Ovary (tissue), 9 donors: ENCODE results near the gene KRTAP5-7. TPM values are rescaled to one million over a fixed set of nuclear protein-coding genes. Genes with fewer than 3 reads are reported as not detected.

Experiments used
- DNase-seq, 5 donors: peaks; one replicate each; pipeline ENCODE4 v3.0.0-alpha.2; 2019 to 2020
- H3K27ac ChIP-seq, 2 donors: fragments of 200-600 bp; one replicate each; pipeline versions ENCODE4 v1.5.1 to v1.8.0; 2019 to 2022
- H3K27me3 ChIP-seq: fragments of 200-600 bp; one replicate; pipeline ENCODE4 v1.8.0; 2022
- H3K36me3 ChIP-seq: fragments of 200-600 bp; sonication (generic); one replicate; pipeline ENCODE4 v1.5.1; 2019
- H3K4me1 ChIP-seq: one replicate; pipeline ENCODE4 v1.8.1; 2013; ENCODE audit warnings: mild to moderate bottlenecking, moderate library complexity; ENCODE audit not compliant: insufficient read depth
- H3K4me3 ChIP-seq: fragments of 200-600 bp; sonication (generic); one replicate; pipeline ENCODE4 v1.5.1; 2017
- H3K9me3 ChIP-seq, 2 donors: fragments of 200-600 bp in 1 of 2; sonication (generic) in 1 of 2; one replicate each; pipeline versions ENCODE4 v1.5.1 to v1.8.1; 2013 to 2019; ENCODE audit warnings: mild to moderate bottlenecking in 1 of 2, moderate library complexity in 1 of 2
- EP300 ChIP-seq: sonication (generic); formaldehyde crosslinking; IDR thresholded peaks from one replicate; pipeline ENCODE4 v1.6.1; 2017; ENCODE audit warnings: antibody characterized with exemption
- POLR2A ChIP-seq: fragments of 450-650 bp; IDR thresholded peaks from one replicate; pipeline ENCODE4 v1.6.1; 2017; ENCODE audit warnings: antibody characterized with exemption, mild to moderate bottlenecking, moderate library complexity
- WGBS, 3 donors: extraction: QIAGEN DNeasy Blood & Tissue Kit in 1 of 3; methylation state at CpG; one replicate each; pipeline versions ENCODE4 v1.1.5 to v1.1.7; 2013 to 2017; 5-methylcytosine and 5-hydroxymethylcytosine counted together
- intact Hi-C, 4 donors: fragments of 100-400 bp; cut with DNase I; formaldehyde crosslinking; loops; one replicate each; pipeline versions ENCODE4 v1.11.0 to v1.15.1; 2022 to 2023
- polyA plus RNA-seq, 2 donors: library from polyadenylated mRNA; stranded (reverse); fragments of 200-250 nt in 1 of 2; fragments of 350-450 nt in 1 of 2; fragmentation: Illumina TruSeq in 1 of 2; extraction: RNeasy Lipid Tissue Mini Kit (QIAGEN cat#74804) in 1 of 2; gene quantifications; one replicate each; pipeline ENCODE4 v1.2.3, GENCODE V29; 2013 to 2014
- total RNA-seq, 7 donors: library from RNA; depleted of rRNA in 2 of 7; stranded (reverse); fragments of >200 nt in 2 of 7; fragmentation: NEBNext Ultra II Directional in 3 of 7; extraction: Animal tissue kit (Norgen Biotek cat#: 25700) in 3 of 7; gene quantifications; one replicate each; pipeline versions ENCODE4 v1.1.0 to v1.2.4, GENCODE V29; 2016 to 2023
- TF ChIP-seq, protein P1 (sequence below), 3 donors: fragments of 450-650 bp in 2 of 3; fragments of 200-600 bp in 1 of 3; IDR thresholded peaks; one replicate each; pipeline versions ENCODE4 v1.5.1 to v1.8.0; 2016 to 2022; ENCODE audit warnings: antibody characterized with exemption in 3 of 3, mild to moderate bottlenecking in 1 of 3
- donor health status: DM: no; HTN: no; CAD: no; lungs with moderate emphysema.
- donor health status: DM: no; HTN: no; CAD: no.
- donor health status: Bipolar disorder and iron deficiency.
- donor health status: DM: yes; HTN: yes; CAD: no.
- donor health status: DM: no; HTN: no; CAD: no.
- donor health status: DM: yes; HTN: yes; CAD: no.

The KRTAP5-7 gene
- total and polyA plus RNA-seq, 9 donors: 0.22 to 0.27 (median 0.23) TPM; not detected in 5

DNA sequence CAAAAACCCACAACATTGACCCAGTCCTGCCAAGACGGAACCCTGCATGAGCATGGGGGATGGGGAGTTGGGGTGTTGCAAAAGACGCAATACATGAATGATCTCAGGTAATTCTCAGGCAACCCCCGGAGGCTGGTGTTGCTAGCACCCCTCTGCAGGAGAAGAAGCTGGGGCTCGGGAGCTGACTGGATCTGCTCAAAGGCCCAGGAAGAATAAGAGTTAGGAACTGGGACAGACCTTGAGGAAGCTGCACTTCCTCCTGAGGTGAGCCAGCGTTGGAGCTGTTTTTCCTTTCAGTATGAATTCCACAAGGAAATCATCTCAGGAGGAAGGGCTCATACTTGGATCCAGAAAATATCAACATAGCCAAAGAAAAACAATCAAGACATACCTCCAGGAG is 21.1 kb downstream of the KRTAP5-7 start, which contains the start of gene KRTAP5-9:
Gene KRTAP5-9, plus strand, starts transcription at position 301 of the 400 bp plus-strand sequence. CDS start 238 bp downstream, outside the sequence.
- Histone ChIP-seq H3K4me3 (no peak within 1 kb of the TSS), H3K36me3 (no peaks in the 10 kb centered on the region), H3K4me1 (no peaks in the 10 kb centered on the region), H3K27me3 (no peaks in the 10 kb centered on the region), H3K9me3 (peaks cover 0 to 3% of the 10 kb centered on the region in 2 donors), H3K27ac (no peak within 1 kb of the TSS)
- intact Hi-C loops: no loop called here
- 45 to 60% (median 46%) methylated on average over 5 of the region's 5 CpGs for WGBS, 3 donors
- DNase-seq: no peak
- TF ChIP-seq, protein P1, sequence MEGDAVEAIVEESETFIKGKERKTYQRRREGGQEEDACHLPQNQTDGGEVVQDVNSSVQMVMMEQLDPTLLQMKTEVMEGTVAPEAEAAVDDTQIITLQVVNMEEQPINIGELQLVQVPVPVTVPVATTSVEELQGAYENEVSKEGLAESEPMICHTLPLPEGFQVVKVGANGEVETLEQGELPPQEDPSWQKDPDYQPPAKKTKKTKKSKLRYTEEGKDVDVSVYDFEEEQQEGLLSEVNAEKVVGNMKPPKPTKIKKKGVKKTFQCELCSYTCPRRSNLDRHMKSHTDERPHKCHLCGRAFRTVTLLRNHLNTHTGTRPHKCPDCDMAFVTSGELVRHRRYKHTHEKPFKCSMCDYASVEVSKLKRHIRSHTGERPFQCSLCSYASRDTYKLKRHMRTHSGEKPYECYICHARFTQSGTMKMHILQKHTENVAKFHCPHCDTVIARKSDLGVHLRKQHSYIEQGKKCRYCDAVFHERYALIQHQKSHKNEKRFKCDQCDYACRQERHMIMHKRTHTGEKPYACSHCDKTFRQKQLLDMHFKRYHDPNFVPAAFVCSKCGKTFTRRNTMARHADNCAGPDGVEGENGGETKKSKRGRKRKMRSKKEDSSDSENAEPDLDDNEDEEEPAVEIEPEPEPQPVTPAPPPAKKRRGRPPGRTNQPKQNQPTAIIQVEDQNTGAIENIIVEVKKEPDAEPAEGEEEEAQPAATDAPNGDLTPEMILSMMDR (IDR thresholded peaks at IDR 0.05): no peak
- TF ChIP-seq POLR2A (no peak), EP300 (no peak)

GRCh38 chr11:71548716-71549151 is 21.7 kb downstream of the KRTAP5-7 start:
- Histone ChIP-seq H3K27me3 (no peaks in the 10 kb centered on the region), H3K36me3 (no peaks in the 10 kb centered on the region), H3K4me1 (no peaks in the 10 kb centered on the region), H3K27ac (no peak overlapping the region), H3K9me3 (peaks cover 0 to 3% of the 10 kb centered on the region in 2 donors), H3K4me3 (no peak overlapping the region)
- TF ChIP-seq POLR2A: no peak
- TF ChIP-seq, protein P1 (IDR thresholded peaks at IDR 0.05): no peak
- no peak for TF ChIP-seq EP300
- WGBS, 3 donors: 15 to 20% (median 18%) methylated on average over 5 of the region's 5 CpGs
- intact Hi-C loops: no loop called here
- no peak for DNase-seq

GRCh38 chr11:71551711-71552110 is 24.6 kb downstream of the KRTAP5-7 start:
- Histone ChIP-seq H3K9me3 (no peaks in the 10 kb centered on the region), H3K4me3 (no peak overlapping the region), H3K27ac (no peak overlapping the region), H3K4me1 (no peaks in the 10 kb centered on the region), H3K36me3 (no peaks in the 10 kb centered on the region), H3K27me3 (no peaks in the 10 kb centered on the region)
- no peak for DNase-seq
- TF ChIP-seq, protein P1 (IDR thresholded peaks at IDR 0.05): no peak
- TF ChIP-seq EP300: no peak
- WGBS, 3 donors: 96 to 100% (median 97%) methylated on average over 1 of the region's 1 CpG
- intact Hi-C loops: no loop called here

DNA sequence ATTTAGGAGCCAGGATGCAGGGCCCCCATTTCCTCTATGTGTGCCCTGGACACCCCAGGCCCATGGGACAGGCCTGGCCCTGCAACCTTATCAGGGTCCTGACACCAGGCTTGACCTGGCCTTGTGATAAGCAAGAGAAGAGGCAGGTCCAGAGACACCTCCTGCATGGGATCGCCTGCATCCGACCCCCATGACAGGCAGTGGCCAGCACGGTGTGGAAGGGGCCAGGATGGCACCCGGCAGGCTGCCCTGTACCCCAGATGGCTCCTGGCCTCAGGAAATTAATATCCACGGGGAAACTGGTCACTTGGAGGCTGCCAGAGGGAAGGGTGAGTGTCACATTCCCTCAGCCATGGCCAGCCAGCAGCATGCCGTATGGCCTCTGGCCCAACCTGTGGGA is 27.9 kb downstream of the KRTAP5-7 start:
- TF ChIP-seq EP300: no peak
- Histone ChIP-seq H3K27ac (no peak overlapping the region), H3K4me1 (no peaks in the 10 kb centered on the region), H3K36me3 (no peaks in the 10 kb centered on the region), H3K4me3 (no peak overlapping the region), H3K27me3 (no peaks in the 10 kb centered on the region), H3K9me3 (no peaks in the 10 kb centered on the region)
- no peak for DNase-seq
- intact Hi-C loops: no loop called here
- WGBS, 3 donors: 76 to 90% (median 84%) methylated on average over 6 of the region's 6 CpGs

- Histone ChIP-seq H3K9me3 (no peaks in the 10 kb centered on the region), H3K27me3 (no peaks in the 10 kb centered on the region), H3K36me3 (no peaks in the 10 kb centered on the region), H3K4me1 (no peaks in the 10 kb centered on the region), H3K27ac (no peak overlapping the region), H3K4me3 (no peak overlapping the region)
- 89 to 96% (median 91%) methylated on average over 11 of the region's 11 CpGs for WGBS, 3 donors
- intact Hi-C loops: no loop called here
- DNase-seq: no peak
- TF ChIP-seq POLR2A (no peak), EP300 (no peak)
- TF ChIP-seq, protein P1 (IDR thresholded peaks at IDR 0.05): no peak
These were observed 28.4 kb downstream of the KRTAP5-7 start for GRCh38 chr11:71555508-71555907.
